NCI-H2171 treated with DMSO at 0.1 percent for 48 hours (cell line): Measurements from ENCODE around the gene NEUROD2.
"Not testable (repeated sequence)": the region's sequence is repeated elsewhere in the genome, so short reads cannot be mapped to it uniquely, and the experiment has no call there.

Experiments used
- DNase-seq: peaks from one replicate; lab custom pipeline; 2025; lab: John Stamatoyannopoulos, UW

The NEUROD2 gene

GRCh38 chr17:39602533-39603303, 5.0 kb downstream of the NEUROD2 start:
- peak; percentile 14 for DNase-seq

- DNase-seq = no peak
Observed at GRCh38 chr17:39601758-39602532, 5.8 kb downstream of the NEUROD2 start.

GRCh38 chr17:39600997-39601597, 6.6 kb downstream of the NEUROD2 start:
- no peak for DNase-seq

GRCh38 chr17:39600288-39600996, 7.3 kb downstream of the NEUROD2 start:
- no peak for DNase-seq

GRCh38 chr17:39599665-39600231, 8.0 kb downstream of the NEUROD2 start:
- DNase-seq = no peak

- DNase-seq = peak; percentile 49
Observed at GRCh38 chr17:39599004-39599664, 8.6 kb downstream of the NEUROD2 start.

- DNase-seq = peak; percentile 10
Observed at GRCh38 chr17:39598630-39599003, 9.1 kb downstream of the NEUROD2 start.

GRCh38 chr17:39598047-39598481, 9.7 kb downstream of the NEUROD2 start:
- DNase-seq = no peak

- peak; percentile 68 for DNase-seq
Observed at GRCh38 chr17:39597372-39598046, 10.2 kb downstream of the NEUROD2 start.

- DNase-seq = peak; percentile 57
Observed at GRCh38 chr17:39596543-39597267, 11.0 kb downstream of the NEUROD2 start.

- no peak for DNase-seq
Observed at GRCh38 chr17:39595928-39596510, 11.7 kb downstream of the NEUROD2 start.

GRCh38 chr17:39595294-39595693, 12.4 kb downstream of the NEUROD2 start:
- DNase-seq = peak; percentile 56

GRCh38 chr17:39593371-39593770, 14.3 kb downstream of the NEUROD2 start:
- DNase-seq = peak; percentile 15

GRCh38 chr17:39591958-39592954, 15.5 kb downstream of the NEUROD2 start:
- peak; percentile 80 for DNase-seq

- not testable (repeated sequence) for DNase-seq
Observed at GRCh38 chr17:39590180-39590579, 17.5 kb downstream of the NEUROD2 start.

GRCh38 chr17:39582658-39583057, 25.1 kb downstream of the NEUROD2 start:
- no peak for DNase-seq

GRCh38 chr17:39581759-39582085, 26.0 kb downstream of the NEUROD2 start:
- no peak for DNase-seq

- no peak for DNase-seq
Observed at GRCh38 chr17:39581071-39581758, 26.5 kb downstream of the NEUROD2 start.
